ENCODE data around the gene ADAMTS1.
A peak's percentile ranks its signal among the peaks of the same experiment; 100 is the strongest.

The ADAMTS1 gene

GRCh38 chr21:26795866-26796329, 49.3 kb downstream of the ADAMTS1 start:
- DNase-seq (ENCODE audit: low read depth, low spot score): peak; percentile 95
- no peak for TF ChIP-seq CTCF (IDR thresholded peaks at IDR 0.05; ENCODE audit: low read depth, low read length)
- in situ Hi-C loops (cut with HindIII; ENCODE audit: low sequenced_read_pairs): no loop called here
- no peak overlapping the region for H3K4me3 ChIP-seq (ENCODE audit: low read depth, low read length)

- no peak for DNase-seq (ENCODE audit: low read depth, low spot score)
- H3K4me3 ChIP-seq (ENCODE audit: low read depth, low read length): no peak overlapping the region
- in situ Hi-C loops (cut with HindIII; ENCODE audit: low sequenced_read_pairs): no loop called here
- no peak for TF ChIP-seq CTCF (IDR thresholded peaks at IDR 0.05; ENCODE audit: low read depth, low read length)
Measured at GRCh38 chr21:26795412-26795805, 49.8 kb downstream of the ADAMTS1 start.

GRCh38 chr21:26794597-26795411, 50.4 kb downstream of the ADAMTS1 start:
- no peak overlapping the region for H3K4me3 ChIP-seq (ENCODE audit: low read depth, low read length)

DNA sequence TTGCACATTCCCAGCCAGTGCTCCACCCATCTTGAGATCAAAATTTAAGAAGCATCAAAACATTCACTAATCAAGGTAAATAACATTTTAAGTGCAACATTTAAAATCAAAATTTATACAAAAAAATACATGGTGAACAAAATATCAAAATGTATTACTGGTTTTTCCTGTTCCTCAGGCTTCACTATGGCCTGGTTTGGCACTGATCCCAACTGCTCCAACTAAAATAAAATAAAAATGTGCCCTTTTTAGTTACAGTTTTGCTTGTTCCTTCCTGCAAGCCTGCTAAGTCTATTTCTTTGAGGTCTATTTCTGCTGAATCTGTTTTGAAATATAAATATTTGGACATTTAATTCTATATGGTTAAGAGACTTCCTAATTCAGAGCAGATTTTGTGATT, 54.9 kb downstream of the ADAMTS1 start:
- no peak for TF ChIP-seq CTCF (IDR thresholded peaks at IDR 0.05; ENCODE audit: low read depth, low read length)
- no peak for DNase-seq (ENCODE audit: low read depth, low spot score)
- no peak overlapping the region for H3K4me3 ChIP-seq (ENCODE audit: low read depth, low read length)
- in situ Hi-C loops (cut with HindIII; ENCODE audit: low sequenced_read_pairs): no loop called here

More at GRCh38 chr21:26794597-26795411, 50.4 kb downstream of the ADAMTS1 start:
- in situ Hi-C loops (cut with HindIII; ENCODE audit: low sequenced_read_pairs): no loop called here
- no peak for TF ChIP-seq CTCF (IDR thresholded peaks at IDR 0.05; ENCODE audit: low read depth, low read length)
- no peak for DNase-seq (ENCODE audit: low read depth, low spot score)

DNA sequence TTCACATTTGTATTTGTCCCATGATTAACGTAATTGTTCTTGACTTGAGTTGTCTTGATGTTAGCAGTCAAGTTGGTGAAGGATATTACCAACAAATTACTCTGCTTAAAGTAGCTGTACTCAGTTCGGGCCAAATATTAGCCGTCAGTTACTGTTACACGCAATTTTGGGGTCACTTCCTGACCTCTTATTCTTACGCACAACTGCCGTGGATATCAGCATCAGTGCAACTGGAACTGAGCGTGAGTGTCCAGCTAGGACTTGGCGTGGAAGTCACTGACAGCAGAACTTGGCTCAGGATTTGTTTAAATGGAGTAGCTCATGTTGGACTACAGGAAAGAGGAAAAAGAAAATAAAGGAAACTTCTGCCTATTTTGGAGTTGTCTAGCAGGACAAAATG, 56.4 kb downstream of the ADAMTS1 start:
- in situ Hi-C loops (cut with HindIII; ENCODE audit: low sequenced_read_pairs): no loop called here
- DNase-seq (ENCODE audit: low read depth, low spot score): no peak
- H3K4me3 ChIP-seq (ENCODE audit: low read depth, low read length): no peak overlapping the region
- no peak for TF ChIP-seq CTCF (IDR thresholded peaks at IDR 0.05; ENCODE audit: low read depth, low read length)

Data from astrocyte of the spinal cord (primary cell).